Measurements from ENCODE around the gene PKDCC. TPM values are rescaled to one million over a fixed set of nuclear protein-coding genes. Genes with fewer than 3 reads are reported as not detected.

Gene PKDCC
- total RNA-seq, 2 experiments from 2014 or later, result 0.13 TPM; not detected in 1

GRCh38 chr2:42099438-42100173 is 51.8 kb downstream of the PKDCC start:
- POLR2A ChIA-PET, result no interaction called here
- CTCF ChIA-PET, result interaction anchor here (0.9 to 1.3 kb wide), 2 partner anchors 23 to 97 kb away, joined by 3 to 4 read pairs; no protein-coding TSS in a partner anchor

GRCh38 chr2:42100683-42101205 is 52.9 kb downstream of the PKDCC start:
- ChIA-PET CTCF (no interaction called here), POLR2A (no interaction called here)

DNA sequence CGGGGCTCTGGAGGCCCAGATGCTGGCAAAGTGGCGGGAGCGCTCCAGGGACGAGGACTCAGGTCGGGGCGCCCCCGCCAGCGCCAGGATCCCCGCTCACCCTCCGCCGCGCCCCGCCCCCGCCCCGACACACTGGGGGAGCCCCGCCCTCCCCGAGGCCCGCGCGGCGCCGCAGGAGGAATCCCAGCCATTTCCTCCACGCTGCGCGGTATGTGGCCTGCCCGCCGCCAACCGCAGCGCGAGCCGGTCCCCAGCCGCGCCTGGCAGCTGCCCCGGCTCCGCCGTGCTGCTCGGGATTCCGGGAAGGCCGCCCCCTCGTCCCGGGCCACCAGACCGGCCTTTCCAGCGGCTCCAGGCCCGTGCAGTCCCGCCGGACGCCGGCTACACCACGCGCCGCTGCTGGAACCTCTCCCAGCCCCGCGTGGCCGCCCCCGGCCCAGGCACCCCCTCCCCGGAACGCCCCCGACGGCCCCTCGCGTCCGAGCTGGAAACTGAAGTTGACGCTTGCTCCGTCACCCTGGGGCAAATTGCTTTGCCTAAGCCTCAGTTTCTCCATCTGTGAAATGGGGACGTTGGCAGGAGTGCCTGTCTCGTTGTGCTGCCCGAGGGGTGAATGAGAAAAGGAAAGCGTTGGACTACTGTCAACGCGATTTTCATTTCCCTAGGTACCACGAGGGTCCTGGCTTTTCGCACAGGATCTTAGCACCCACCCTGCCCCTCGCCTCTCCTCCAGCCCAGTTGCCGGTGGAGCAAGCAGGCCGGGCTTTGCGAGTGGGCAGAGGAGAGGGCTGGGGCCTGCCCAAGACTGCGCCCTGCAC is 53.6 kb downstream of the PKDCC start:
- ChIA-PET CTCF (no interaction called here), POLR2A (interaction anchor here (0.6 kb wide), 2 partner anchors 131 to 838 kb away, joined by 3 to 5 read pairs; no protein-coding TSS in a partner anchor)

DNA sequence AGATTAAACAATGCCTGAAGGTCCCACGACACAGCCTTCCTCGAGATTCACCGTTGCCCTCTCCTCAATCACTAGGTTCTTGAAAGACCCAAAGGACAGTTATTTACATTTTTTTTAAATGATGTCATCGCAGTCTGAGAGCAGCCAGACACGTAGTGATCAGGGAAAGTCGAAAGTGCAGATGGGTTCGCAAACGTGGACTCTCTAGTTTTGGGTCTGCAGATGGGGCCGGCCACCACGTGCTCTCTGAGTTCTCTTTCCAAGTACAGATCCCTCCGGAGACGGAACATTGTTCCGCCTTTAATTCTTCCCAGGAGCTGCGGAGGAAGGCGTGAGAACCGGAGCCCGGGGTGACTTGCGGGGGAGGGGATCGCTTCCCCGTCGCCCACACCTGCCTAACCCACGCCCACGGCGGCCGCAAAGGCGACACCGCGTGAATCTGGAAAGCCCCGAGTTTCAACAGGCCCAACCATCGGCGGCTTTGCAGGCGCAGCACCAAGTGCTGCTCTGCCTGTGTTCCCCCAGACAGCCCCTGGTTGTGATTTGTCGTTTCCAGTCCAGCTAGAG is 54.3 kb downstream of the PKDCC start:
- POLR2A ChIA-PET, result interaction anchor here (0.6 to 0.7 kb wide), 3 partner anchors 130 to 838 kb away, joined by 3 to 5 read pairs (median 5); partner anchors contain the start of gene COX7A2L
- CTCF ChIA-PET, result no interaction called here

- ChIA-PET POLR2A (interaction anchor here (0.7 kb wide), 1 partner anchor 258 kb away, joined by 5 read pairs; the partner anchor contains the start of gene COX7A2L), CTCF (no interaction called here)
Measured at GRCh38 chr2:42102591-42103450, 55.0 kb downstream of the PKDCC start.

DNA sequence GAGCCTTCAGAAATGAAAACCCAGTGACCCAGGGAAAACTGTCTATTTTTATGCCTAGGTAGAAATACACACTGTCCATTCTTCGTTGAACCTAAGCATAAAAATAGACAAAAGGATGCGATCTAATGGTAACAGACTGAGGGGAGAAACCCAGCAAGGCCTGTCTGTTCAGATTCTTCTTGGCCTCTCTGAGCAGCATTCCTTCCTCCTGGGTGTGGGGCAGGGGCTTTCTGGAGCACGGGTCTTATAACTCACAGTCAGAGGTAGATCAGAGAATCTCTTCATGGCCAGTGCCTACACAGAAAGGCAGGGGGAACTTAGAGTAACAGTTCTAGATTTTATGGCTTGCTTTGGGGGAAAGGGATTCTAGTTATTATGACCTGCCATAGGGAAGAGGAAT is 56.0 kb downstream of the PKDCC start:
- POLR2A ChIA-PET, result no interaction called here
- CTCF ChIA-PET, result no interaction called here

- ChIA-PET POLR2A (interaction anchor here (2.1 kb wide), 1 partner anchor 28 kb away, joined by 7 read pairs; no protein-coding TSS in a partner anchor), CTCF (no interaction called here)
Measured at GRCh38 chr2:42104621-42105020, 56.8 kb downstream of the PKDCC start.

- CTCF ChIA-PET, result interaction anchor here (0.8 to 1.7 kb wide), 9 partner anchors 10 to 223 kb away, joined by 3 to 6 read pairs (median 3); no protein-coding TSS in a partner anchor
- POLR2A ChIA-PET, result interaction anchor here (1.0 to 2.1 kb wide), 3 partner anchors 19 to 66 kb away, joined by 4 to 13 read pairs (median 7); no protein-coding TSS in a partner anchor
Measured at GRCh38 chr2:42105330-42106256, 57.8 kb downstream of the PKDCC start.

DNA sequence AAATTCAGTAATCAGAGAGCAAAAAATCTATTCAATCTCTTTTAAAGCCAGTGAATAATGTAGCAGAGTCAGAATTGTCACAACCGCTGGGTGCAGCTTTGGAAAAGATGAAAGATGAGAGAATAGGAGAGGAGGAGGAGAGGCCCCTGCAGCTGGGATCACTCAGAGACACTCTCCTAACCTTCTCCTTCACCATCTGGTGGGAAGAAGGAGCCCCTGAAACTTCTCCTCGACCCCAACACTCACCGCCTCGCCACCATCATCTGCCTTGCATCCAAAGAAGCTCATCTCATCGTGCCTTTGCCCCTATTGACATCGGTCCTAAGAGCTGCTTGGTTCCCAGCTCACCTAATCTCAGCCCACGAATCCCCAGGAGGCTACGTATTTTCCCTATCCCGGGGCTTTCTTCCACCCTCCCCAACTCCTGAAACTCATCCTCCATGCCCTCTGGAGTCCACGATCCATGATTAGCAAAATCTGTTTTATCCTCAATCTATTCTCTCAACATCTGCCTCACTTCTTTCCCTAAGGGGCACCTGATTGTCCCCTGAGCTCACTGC is 58.5 kb downstream of the PKDCC start:
- ChIA-PET CTCF (interaction anchor here (1.0 to 1.7 kb wide), 8 partner anchors 10 to 89 kb away, joined by 3 to 6 read pairs (median 4); no protein-coding TSS in a partner anchor), POLR2A (interaction anchor here (0.5 to 2.1 kb wide), 4 partner anchors 18 to 65 kb away, joined by 4 to 13 read pairs (median 6); no protein-coding TSS in a partner anchor)

DNA sequence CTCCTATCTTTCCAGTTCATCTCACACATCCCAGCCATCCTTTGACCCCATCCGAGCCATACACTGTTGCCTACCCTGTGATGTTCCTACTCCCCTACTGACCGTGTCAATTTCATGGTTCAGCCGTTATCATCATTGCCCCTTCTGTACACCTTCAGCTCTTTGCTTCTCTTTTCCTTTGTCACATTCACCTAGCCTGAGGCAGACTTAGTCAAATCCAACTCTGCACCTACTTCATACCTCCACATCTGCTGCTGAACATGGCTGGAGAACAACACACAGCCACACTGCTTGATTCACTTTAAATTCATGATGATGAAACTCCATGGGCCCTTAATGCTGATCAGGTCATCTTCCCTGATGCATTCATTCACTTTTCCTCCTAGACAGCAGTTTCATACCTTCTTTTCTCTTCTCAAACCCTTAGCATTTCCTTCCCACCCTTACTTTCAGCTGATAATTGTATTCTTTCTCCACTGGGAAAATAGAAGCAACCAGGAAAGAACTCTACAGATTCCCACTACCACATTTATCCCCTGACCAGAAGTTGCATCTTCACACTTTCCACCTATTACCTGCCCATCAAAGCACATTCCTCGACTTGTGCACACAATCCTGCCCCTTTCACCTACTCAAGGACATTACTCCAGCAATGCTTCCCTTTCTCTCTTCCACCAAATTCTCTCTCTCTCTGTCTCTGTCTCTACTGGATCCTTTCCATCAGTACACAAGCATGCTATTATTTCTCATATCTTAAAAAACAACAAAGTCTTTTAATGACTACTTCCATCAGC is 59.6 kb downstream of the PKDCC start:
- ChIA-PET POLR2A (interaction anchor here (0.5 kb wide), 1 partner anchor 23 kb away, joined by 4 read pairs; no protein-coding TSS in a partner anchor), CTCF (interaction anchor here (1.6 to 1.7 kb wide), 2 partner anchors 12 to 25 kb away, joined by 4 to 6 read pairs; no protein-coding TSS in a partner anchor)

Other genes with a start within 250 kb of the PKDCC start
- gene EML4, start 121.3 kb downstream of the PKDCC start, total RNA-seq, result 10 to 100 TPM; 56.8 to 58.9 TPM